ENCODE results near the gene SLC1A1. TPM values are rescaled to one million over a fixed set of nuclear protein-coding genes. Genes with fewer than 3 reads are reported as not detected.

Gene SLC1A1
- total RNA-seq, 2 experiments from 2014 or later, result 0.13 TPM; not detected in 1

GRCh38 chr9:4494332-4494731, 4.1 kb downstream of the SLC1A1 start:
- Mint-ChIP-seq H3K4me1 (ENCODE audit: low read depth) (peaks cover 14% of the 10 kb centered on the region), H3K27me3 (ENCODE audit: low read depth) (peaks cover 52% of the 10 kb centered on the region), H3K27ac (no peak overlapping the region), H3K4me3 (no peak overlapping the region), H3K9me3 (ENCODE audit: insufficient read depth) (no peaks in the 10 kb centered on the region), H3K36me3 (ENCODE audit: low read depth) (no peaks in the 10 kb centered on the region)
- ATAC-seq, result no peak
- POLR2A ChIA-PET, result no interaction called here
- DNase-seq, result no peak
- CTCF ChIA-PET, result interaction anchor here (1.3 kb wide), 1 partner anchor 27 kb away, joined by 3 read pairs; no protein-coding TSS in a partner anchor

GRCh38 chr9:4494806-4495205, 4.5 kb downstream of the SLC1A1 start:
- CTCF ChIA-PET, result interaction anchor here (1.3 kb wide), 1 partner anchor 26 kb away, joined by 3 read pairs; no protein-coding TSS in a partner anchor
- POLR2A ChIA-PET, result interaction anchor here (0.6 kb wide), 1 partner anchor 337 kb away, joined by 3 read pairs; no protein-coding TSS in a partner anchor

DNA sequence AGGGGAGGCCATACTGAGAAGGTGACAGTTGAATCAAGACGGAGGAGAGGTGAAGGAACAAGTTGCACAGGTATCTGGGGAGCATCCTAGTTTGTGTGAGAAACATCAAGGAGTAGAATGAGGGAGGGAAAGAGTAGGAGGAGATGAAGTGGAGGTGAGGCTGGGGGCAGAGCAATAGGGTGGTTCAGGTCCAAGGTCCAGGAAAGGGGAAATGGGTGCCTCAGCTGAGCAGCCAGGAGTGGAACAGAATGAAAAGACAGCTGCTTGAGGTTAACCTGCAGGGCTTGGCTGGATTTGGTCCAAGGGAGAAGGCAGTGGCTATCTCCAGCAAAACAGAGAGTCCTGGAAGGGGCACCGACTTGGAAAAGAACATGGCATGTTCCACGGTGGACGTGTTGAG, 5.3 kb downstream of the SLC1A1 start:
- no peak for ATAC-seq
- ChIA-PET CTCF (interaction anchor here (1.3 kb wide), 1 partner anchor 26 kb away, joined by 3 read pairs; no protein-coding TSS in a partner anchor), POLR2A (no interaction called here)
- no peak overlapping the region for H3K4me3 Mint-ChIP-seq
- peaks cover 44% of the 10 kb centered on the region for H3K27me3 Mint-ChIP-seq (ENCODE audit: low read depth)
- H3K36me3 Mint-ChIP-seq (ENCODE audit: low read depth), result no peaks in the 10 kb centered on the region
- H3K4me1 Mint-ChIP-seq (ENCODE audit: low read depth), result peaks cover 8% of the 10 kb centered on the region
- H3K9me3 Mint-ChIP-seq (ENCODE audit: insufficient read depth), result no peaks in the 10 kb centered on the region
- no peak for DNase-seq
- no peak overlapping the region for H3K27ac Mint-ChIP-seq

More at GRCh38 chr9:4494806-4495205, 4.5 kb downstream of the SLC1A1 start:
- Mint-ChIP-seq H3K4me1 (ENCODE audit: low read depth) (peaks cover 10% of the 10 kb centered on the region), H3K4me3 (no peak overlapping the region), H3K36me3 (ENCODE audit: low read depth) (no peaks in the 10 kb centered on the region), H3K27me3 (ENCODE audit: low read depth) (peaks cover 48% of the 10 kb centered on the region), H3K27ac (no peak overlapping the region), H3K9me3 (ENCODE audit: insufficient read depth) (no peaks in the 10 kb centered on the region)
- ATAC-seq (no peak), DNase-seq (no peak)

- H3K9me3 Mint-ChIP-seq (ENCODE audit: insufficient read depth), result no peaks in the 10 kb centered on the region
- ATAC-seq (no peak), DNase-seq (no peak)
- CTCF ChIA-PET, result no interaction called here
- H3K4me1 Mint-ChIP-seq (ENCODE audit: low read depth), result peaks cover 1% of the 10 kb centered on the region
- no peak overlapping the region for H3K27ac Mint-ChIP-seq
- no peak overlapping the region for H3K4me3 Mint-ChIP-seq
- POLR2A ChIA-PET, result no interaction called here
- H3K36me3 Mint-ChIP-seq (ENCODE audit: low read depth), result no peaks in the 10 kb centered on the region
- peaks cover 37% of the 10 kb centered on the region for H3K27me3 Mint-ChIP-seq (ENCODE audit: low read depth)
These were observed 6.2 kb downstream of the SLC1A1 start for GRCh38 chr9:4496497-4496896.

DNA sequence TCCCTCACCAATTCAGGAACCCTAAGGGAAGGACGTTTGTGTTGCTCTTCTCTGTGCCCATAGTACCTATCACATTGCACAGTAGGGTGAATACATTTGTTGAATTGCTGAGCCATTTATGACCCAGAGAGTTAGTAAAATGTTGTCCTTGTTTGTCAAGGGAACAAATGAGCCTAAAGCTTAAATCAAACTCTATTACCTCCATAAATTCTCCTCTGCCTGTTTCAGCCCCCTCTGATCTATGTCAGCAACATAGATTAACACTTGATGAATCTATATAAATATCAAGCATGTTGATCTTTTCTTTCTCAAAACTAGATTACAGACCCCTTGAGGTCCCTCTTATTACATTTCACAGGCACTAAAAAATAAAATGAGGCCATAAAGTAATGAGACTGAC, 7.1 kb downstream of the SLC1A1 start:
- ChIA-PET POLR2A (no interaction called here), CTCF (no interaction called here)
- Mint-ChIP-seq H3K4me1 (ENCODE audit: low read depth) (no peaks in the 10 kb centered on the region), H3K4me3 (no peak overlapping the region), H3K27me3 (ENCODE audit: low read depth) (peaks cover 28% of the 10 kb centered on the region), H3K36me3 (ENCODE audit: low read depth) (no peaks in the 10 kb centered on the region), H3K27ac (no peak overlapping the region), H3K9me3 (ENCODE audit: insufficient read depth) (no peaks in the 10 kb centered on the region)
- DNase-seq (no peak), ATAC-seq (no peak)

- peaks cover 23% of the 10 kb centered on the region for H3K27me3 Mint-ChIP-seq (ENCODE audit: low read depth)
- H3K4me1 Mint-ChIP-seq (ENCODE audit: low read depth), result no peaks in the 10 kb centered on the region
- H3K9me3 Mint-ChIP-seq (ENCODE audit: insufficient read depth), result no peaks in the 10 kb centered on the region
- H3K27ac Mint-ChIP-seq, result no peak overlapping the region
- H3K4me3 Mint-ChIP-seq, result no peak overlapping the region
- no peak for ATAC-seq
- DNase-seq, result no peak
- CTCF ChIA-PET, result no interaction called here
- POLR2A ChIA-PET, result no interaction called here
- H3K36me3 Mint-ChIP-seq (ENCODE audit: low read depth), result no peaks in the 10 kb centered on the region
These were observed 7.6 kb downstream of the SLC1A1 start for GRCh38 chr9:4497855-4498254.

GRCh38 chr9:4499917-4500316, 9.6 kb downstream of the SLC1A1 start:
- ATAC-seq (no peak), DNase-seq (no peak)
- H3K36me3 Mint-ChIP-seq (ENCODE audit: low read depth), result no peaks in the 10 kb centered on the region
- peaks cover 15% of the 10 kb centered on the region for H3K27me3 Mint-ChIP-seq (ENCODE audit: low read depth)
- H3K4me1 Mint-ChIP-seq (ENCODE audit: low read depth), result no peaks in the 10 kb centered on the region
- ChIA-PET CTCF (no interaction called here), POLR2A (no interaction called here)
- no peaks in the 10 kb centered on the region for H3K9me3 Mint-ChIP-seq (ENCODE audit: insufficient read depth)
- H3K4me3 Mint-ChIP-seq, result no peak overlapping the region
- H3K27ac Mint-ChIP-seq, result no peak overlapping the region

GRCh38 chr9:4501147-4501507, 10.9 kb downstream of the SLC1A1 start:
- ATAC-seq (no peak), DNase-seq (no peak)
- Mint-ChIP-seq H3K27me3 (ENCODE audit: low read depth) (peaks cover 4% of the 10 kb centered on the region), H3K9me3 (ENCODE audit: insufficient read depth) (no peaks in the 10 kb centered on the region), H3K36me3 (ENCODE audit: low read depth) (no peaks in the 10 kb centered on the region), H3K27ac (no peak overlapping the region), H3K4me3 (no peak overlapping the region), H3K4me1 (ENCODE audit: low read depth) (no peaks in the 10 kb centered on the region)
- ChIA-PET POLR2A (no interaction called here), CTCF (no interaction called here)

GRCh38 chr9:4502444-4502843, 12.2 kb downstream of the SLC1A1 start:
- ATAC-seq, result no peak
- POLR2A ChIA-PET, result no interaction called here
- H3K36me3 Mint-ChIP-seq (ENCODE audit: low read depth), result no peaks in the 10 kb centered on the region
- CTCF ChIA-PET, result no interaction called here
- no peaks in the 10 kb centered on the region for H3K27me3 Mint-ChIP-seq (ENCODE audit: low read depth)
- H3K4me1 Mint-ChIP-seq (ENCODE audit: low read depth), result no peaks in the 10 kb centered on the region
- DNase-seq, result no peak
- H3K27ac Mint-ChIP-seq, result no peak overlapping the region
- no peaks in the 10 kb centered on the region for H3K9me3 Mint-ChIP-seq (ENCODE audit: insufficient read depth)
- H3K4me3 Mint-ChIP-seq, result no peak overlapping the region

DNA sequence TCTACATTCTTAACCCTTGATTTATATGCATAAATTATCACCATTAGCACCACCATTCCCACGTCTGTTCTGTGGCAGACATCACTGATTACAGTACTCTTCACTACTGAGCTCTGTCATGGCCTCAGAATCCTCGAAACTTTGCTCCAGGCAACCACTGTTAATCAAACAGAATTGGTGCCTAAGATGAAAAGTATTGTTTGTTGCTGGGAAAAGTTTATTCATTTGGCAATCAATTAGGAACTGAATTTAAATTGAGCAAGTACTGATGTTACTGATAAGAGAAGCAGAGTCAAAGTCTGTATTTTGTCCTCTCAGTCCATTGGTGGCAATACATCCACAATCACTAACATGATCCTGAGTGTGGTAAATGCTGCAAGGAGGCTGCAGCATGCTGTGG, 12.8 kb downstream of the SLC1A1 start:
- H3K9me3 Mint-ChIP-seq (ENCODE audit: insufficient read depth), result no peaks in the 10 kb centered on the region
- no peak overlapping the region for H3K27ac Mint-ChIP-seq
- H3K4me1 Mint-ChIP-seq (ENCODE audit: low read depth), result no peaks in the 10 kb centered on the region
- ATAC-seq, result no peak
- H3K27me3 Mint-ChIP-seq (ENCODE audit: low read depth), result no peaks in the 10 kb centered on the region
- ChIA-PET CTCF (no interaction called here), POLR2A (no interaction called here)
- no peak for DNase-seq
- H3K36me3 Mint-ChIP-seq (ENCODE audit: low read depth), result no peaks in the 10 kb centered on the region
- H3K4me3 Mint-ChIP-seq, result no peak overlapping the region

- ATAC-seq (no peak), DNase-seq (no peak)
- Mint-ChIP-seq H3K9me3 (ENCODE audit: insufficient read depth) (no peaks in the 10 kb centered on the region), H3K27me3 (ENCODE audit: low read depth) (no peaks in the 10 kb centered on the region), H3K36me3 (ENCODE audit: low read depth) (no peaks in the 10 kb centered on the region), H3K4me1 (ENCODE audit: low read depth) (no peaks in the 10 kb centered on the region), H3K4me3 (no peak overlapping the region), H3K27ac (no peak overlapping the region)
- POLR2A ChIA-PET, result no interaction called here
- CTCF ChIA-PET, result no interaction called here
These were observed 14.0 kb downstream of the SLC1A1 start for GRCh38 chr9:4504250-4504649.

DNA sequence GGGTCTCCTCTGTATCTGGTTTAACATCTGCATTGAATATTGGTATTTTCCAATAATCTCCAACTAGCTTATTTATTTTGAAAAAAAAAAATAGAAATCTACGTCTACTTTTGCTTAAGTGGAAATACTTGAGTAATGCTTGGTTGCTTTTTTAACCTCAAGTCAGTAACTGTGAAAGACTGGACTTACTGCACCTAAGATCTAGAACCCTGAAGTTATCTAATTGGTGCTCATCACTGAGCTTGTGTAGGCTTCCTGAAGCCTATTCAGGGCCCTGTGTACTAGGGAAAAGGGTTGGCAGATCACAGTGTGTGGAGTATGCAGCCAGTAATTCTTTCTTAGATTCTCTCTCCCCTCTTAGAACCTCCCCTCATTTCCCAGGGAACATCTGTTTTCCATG, 16.2 kb downstream of the SLC1A1 start:
- Mint-ChIP-seq H3K27ac (no peak overlapping the region), H3K9me3 (ENCODE audit: insufficient read depth) (no peaks in the 10 kb centered on the region), H3K36me3 (ENCODE audit: low read depth) (no peaks in the 10 kb centered on the region), H3K27me3 (ENCODE audit: low read depth) (peaks cover 1% of the 10 kb centered on the region), H3K4me3 (no peak overlapping the region), H3K4me1 (ENCODE audit: low read depth) (no peaks in the 10 kb centered on the region)
- no peak for ATAC-seq
- DNase-seq, result no peak
- ChIA-PET POLR2A (no interaction called here), CTCF (no interaction called here)

- ATAC-seq, result no peak
- peaks cover 4% of the 10 kb centered on the region for H3K27me3 Mint-ChIP-seq (ENCODE audit: low read depth)
- ChIA-PET POLR2A (interaction anchor here (0.7 kb wide), 1 partner anchor 686 kb away, joined by 5 read pairs; no protein-coding TSS in a partner anchor), CTCF (no interaction called here)
- no peaks in the 10 kb centered on the region for H3K9me3 Mint-ChIP-seq (ENCODE audit: insufficient read depth)
- H3K36me3 Mint-ChIP-seq (ENCODE audit: low read depth), result no peaks in the 10 kb centered on the region
- H3K27ac Mint-ChIP-seq, result no peak overlapping the region
- no peaks in the 10 kb centered on the region for H3K4me1 Mint-ChIP-seq (ENCODE audit: low read depth)
- no peak overlapping the region for H3K4me3 Mint-ChIP-seq
- no peak for DNase-seq
These were observed 17.2 kb downstream of the SLC1A1 start for GRCh38 chr9:4507306-4508130.
